Ovary (tissue), 3 donors: ENCODE measurements around the gene DOK1.

Source experiments
- POLR2A ChIP-seq: fragments of 450-650 bp; IDR thresholded peaks from one replicate; pipeline ENCODE4 v1.6.1; 2017; ENCODE audit warnings: antibody characterized with exemption, mild to moderate bottlenecking, moderate library complexity
- TF ChIP-seq, protein P1 (sequence below), 3 donors: fragments of 450-650 bp in 2 of 3; fragments of 200-600 bp in 1 of 3; IDR thresholded peaks; one replicate each; pipeline versions ENCODE4 v1.5.1 to v1.8.0; 2016 to 2022; ENCODE audit warnings: antibody characterized with exemption in 3 of 3, mild to moderate bottlenecking in 1 of 3
- donor health status: DM: no; HTN: no; CAD: no.

- TF ChIP-seq, protein P1, sequence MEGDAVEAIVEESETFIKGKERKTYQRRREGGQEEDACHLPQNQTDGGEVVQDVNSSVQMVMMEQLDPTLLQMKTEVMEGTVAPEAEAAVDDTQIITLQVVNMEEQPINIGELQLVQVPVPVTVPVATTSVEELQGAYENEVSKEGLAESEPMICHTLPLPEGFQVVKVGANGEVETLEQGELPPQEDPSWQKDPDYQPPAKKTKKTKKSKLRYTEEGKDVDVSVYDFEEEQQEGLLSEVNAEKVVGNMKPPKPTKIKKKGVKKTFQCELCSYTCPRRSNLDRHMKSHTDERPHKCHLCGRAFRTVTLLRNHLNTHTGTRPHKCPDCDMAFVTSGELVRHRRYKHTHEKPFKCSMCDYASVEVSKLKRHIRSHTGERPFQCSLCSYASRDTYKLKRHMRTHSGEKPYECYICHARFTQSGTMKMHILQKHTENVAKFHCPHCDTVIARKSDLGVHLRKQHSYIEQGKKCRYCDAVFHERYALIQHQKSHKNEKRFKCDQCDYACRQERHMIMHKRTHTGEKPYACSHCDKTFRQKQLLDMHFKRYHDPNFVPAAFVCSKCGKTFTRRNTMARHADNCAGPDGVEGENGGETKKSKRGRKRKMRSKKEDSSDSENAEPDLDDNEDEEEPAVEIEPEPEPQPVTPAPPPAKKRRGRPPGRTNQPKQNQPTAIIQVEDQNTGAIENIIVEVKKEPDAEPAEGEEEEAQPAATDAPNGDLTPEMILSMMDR (IDR thresholded peaks at IDR 0.05): no peak
- no peak for TF ChIP-seq POLR2A
These were observed 27.7 kb downstream of the DOK1 start for GRCh38 chr2:74582184-74582583.
